SKM-1 treated with dmso at 0.1 percent for 144 hours (cell line): Measurements from ENCODE around the gene TCERG1L.
"Not testable (repeated sequence)": the region's sequence is repeated elsewhere in the genome, so short reads cannot be mapped to it uniquely, and the experiment has no call there.

Source experiments
- DNase-seq: peaks from one replicate; lab custom pipeline; 2025; ENCODE audit not compliant: unreplicated experiment; lab: John Stamatoyannopoulos, UW

TCERG1L gene

GRCh38 chr10:131149586-131149985, 161.9 kb downstream of the TCERG1L start:
- no peak for DNase-seq

GRCh38 chr10:131149111-131149510, 162.4 kb downstream of the TCERG1L start:
- DNase-seq, result no peak

- DNase-seq, result no peak
These were observed 163.3 kb downstream of the TCERG1L start for GRCh38 chr10:131148270-131148669.

GRCh38 chr10:131147301-131147975, 164.1 kb downstream of the TCERG1L start:
- DNase-seq, result no peak

- no peak for DNase-seq
These were observed 164.7 kb downstream of the TCERG1L start for GRCh38 chr10:131146790-131147189.

- DNase-seq, result no peak
These were observed 165.8 kb downstream of the TCERG1L start for GRCh38 chr10:131145756-131146155.

GRCh38 chr10:131144711-131145375, 166.7 kb downstream of the TCERG1L start:
- no peak for DNase-seq

- no peak for DNase-seq
These were observed 167.3 kb downstream of the TCERG1L start for GRCh38 chr10:131144196-131144595.

- DNase-seq, result no peak
These were observed 167.9 kb downstream of the TCERG1L start for GRCh38 chr10:131143425-131144165.

- DNase-seq, result no peak
These were observed 168.8 kb downstream of the TCERG1L start for GRCh38 chr10:131142517-131143380.

- DNase-seq, result no peak
These were observed 169.6 kb downstream of the TCERG1L start for GRCh38 chr10:131141645-131142516.

GRCh38 chr10:131141207-131141606, 170.3 kb downstream of the TCERG1L start:
- no peak for DNase-seq

- no peak for DNase-seq
These were observed 170.9 kb downstream of the TCERG1L start for GRCh38 chr10:131140606-131141005.

GRCh38 chr10:131137223-131137622, 174.3 kb downstream of the TCERG1L start:
- no peak for DNase-seq

GRCh38 chr10:131136336-131136735, 175.2 kb downstream of the TCERG1L start:
- not testable (repeated sequence) for DNase-seq

GRCh38 chr10:131135716-131136115, 175.8 kb downstream of the TCERG1L start:
- no peak for DNase-seq

- no peak for DNase-seq
These were observed 176.9 kb downstream of the TCERG1L start for GRCh38 chr10:131134651-131135050.

- DNase-seq, result no peak
These were observed 177.4 kb downstream of the TCERG1L start for GRCh38 chr10:131134001-131134576.

GRCh38 chr10:131132681-131133080, 178.8 kb downstream of the TCERG1L start:
- no peak for DNase-seq
